Measurements from ENCODE around the gene PPFIA1.

The PPFIA1 gene

DNA sequence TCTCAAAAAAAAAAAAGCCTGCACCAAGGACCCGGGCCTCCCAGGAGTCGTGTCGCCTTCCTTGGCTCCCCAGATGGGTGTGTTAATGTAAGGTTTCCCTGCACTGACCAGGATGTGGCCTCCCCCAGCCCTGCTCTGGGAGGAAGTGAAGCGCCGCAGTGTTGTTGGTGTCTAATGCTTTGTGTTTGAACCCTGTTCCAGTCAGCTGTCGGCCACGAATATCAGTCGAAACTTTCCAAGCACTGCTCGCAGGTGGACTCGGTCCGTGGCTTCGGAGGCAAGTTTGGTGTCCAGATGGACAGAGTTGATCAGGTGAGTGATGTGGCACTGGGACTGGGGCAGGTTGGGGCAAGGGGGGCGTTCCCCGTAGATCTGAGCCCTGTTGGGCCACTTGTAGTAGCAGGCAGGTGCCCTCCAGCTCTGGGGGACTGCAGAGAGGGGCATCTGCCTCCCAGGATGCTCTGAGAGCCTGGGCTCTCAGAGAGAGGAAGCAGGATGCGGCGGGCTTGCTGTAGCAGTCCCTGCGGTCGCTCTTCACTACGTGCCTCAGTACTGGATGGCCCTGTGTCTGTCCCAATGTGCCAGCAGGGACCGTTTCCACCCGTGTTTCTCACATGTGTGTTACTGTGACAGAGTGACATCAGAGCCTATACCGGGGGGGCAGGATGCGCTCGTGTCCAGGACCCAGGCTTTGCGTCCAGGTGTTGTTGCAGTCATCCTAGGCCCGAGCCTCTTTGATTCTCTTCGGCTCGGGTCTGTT, 144.0 kb downstream of the PPFIA1 start:
- no peak for DNase-seq (ENCODE audit: low spot score)

- DNase-seq (ENCODE audit: low spot score) = no peak
These were observed 144.7 kb downstream of the PPFIA1 start for GRCh38 chr11:70415191-70415590.

GRCh38 chr11:70415642-70416395, 145.3 kb downstream of the PPFIA1 start:
- no peak for DNase-seq (ENCODE audit: low spot score)

- DNase-seq (ENCODE audit: low spot score) = no peak
These were observed 146.4 kb downstream of the PPFIA1 start for GRCh38 chr11:70416881-70417280.

- DNase-seq (ENCODE audit: low spot score) = no peak
These were observed 147.6 kb downstream of the PPFIA1 start for GRCh38 chr11:70418130-70418529.

DNA sequence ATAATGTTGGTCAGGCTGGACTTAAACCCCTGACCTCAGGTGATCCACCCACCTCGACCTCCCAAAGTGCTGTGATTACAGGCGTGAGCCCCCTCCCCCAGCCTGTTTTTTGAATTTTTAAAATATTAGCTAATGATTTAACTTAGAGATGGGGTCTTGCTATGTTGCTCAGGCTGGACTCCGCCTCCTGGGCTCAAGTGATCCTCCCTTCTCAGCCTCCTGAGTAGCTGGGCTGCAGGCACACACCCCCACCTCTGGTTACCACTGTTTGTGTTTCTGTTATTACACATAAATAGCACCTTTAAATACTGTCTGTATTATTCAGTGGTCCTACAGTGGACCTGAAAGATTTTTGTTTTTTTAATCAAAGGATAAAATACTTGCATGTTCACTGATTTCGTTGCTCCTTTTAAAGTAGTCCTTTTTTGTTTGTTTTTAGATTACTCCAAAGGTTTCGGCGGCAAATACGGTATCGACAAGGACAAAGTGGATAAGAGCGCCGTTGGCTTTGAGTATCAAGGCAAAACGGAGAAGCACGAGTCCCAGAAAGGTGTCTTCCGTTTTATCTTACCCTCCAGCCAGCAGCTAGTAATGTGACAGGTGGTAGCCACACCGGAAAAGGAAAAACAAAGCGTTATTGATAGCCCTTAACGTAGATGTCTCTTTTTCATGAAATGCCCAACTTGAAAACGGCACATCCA, 149.0 kb downstream of the PPFIA1 start:
- no peak for DNase-seq (ENCODE audit: low spot score)

GRCh38 chr11:70420008-70420464, 149.5 kb downstream of the PPFIA1 start:
- DNase-seq (ENCODE audit: low spot score) = no peak

- no peak for DNase-seq (ENCODE audit: low spot score)
These were observed 150.0 kb downstream of the PPFIA1 start for GRCh38 chr11:70420496-70420895.

DNA sequence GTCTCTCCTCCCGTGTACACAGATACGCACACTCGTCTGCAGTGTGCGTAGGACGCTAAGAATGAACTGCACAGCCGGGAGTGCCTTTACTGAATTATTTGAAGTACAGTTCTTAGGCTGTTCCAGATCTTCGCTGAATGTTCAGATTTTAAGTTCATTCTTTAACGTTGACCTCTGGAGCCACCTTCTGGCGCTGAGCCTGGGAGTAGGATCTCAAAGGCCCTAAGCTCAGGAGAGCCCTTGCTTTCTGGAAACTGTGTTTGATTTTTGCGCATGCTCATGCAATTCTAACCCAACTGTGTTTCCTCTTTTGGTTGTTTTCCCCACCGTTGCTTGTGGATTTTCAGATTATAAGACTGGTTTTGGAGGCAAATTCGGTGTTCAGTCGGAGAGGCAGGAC, 150.6 kb downstream of the PPFIA1 start:
- DNase-seq (ENCODE audit: low spot score) = no peak

DNA sequence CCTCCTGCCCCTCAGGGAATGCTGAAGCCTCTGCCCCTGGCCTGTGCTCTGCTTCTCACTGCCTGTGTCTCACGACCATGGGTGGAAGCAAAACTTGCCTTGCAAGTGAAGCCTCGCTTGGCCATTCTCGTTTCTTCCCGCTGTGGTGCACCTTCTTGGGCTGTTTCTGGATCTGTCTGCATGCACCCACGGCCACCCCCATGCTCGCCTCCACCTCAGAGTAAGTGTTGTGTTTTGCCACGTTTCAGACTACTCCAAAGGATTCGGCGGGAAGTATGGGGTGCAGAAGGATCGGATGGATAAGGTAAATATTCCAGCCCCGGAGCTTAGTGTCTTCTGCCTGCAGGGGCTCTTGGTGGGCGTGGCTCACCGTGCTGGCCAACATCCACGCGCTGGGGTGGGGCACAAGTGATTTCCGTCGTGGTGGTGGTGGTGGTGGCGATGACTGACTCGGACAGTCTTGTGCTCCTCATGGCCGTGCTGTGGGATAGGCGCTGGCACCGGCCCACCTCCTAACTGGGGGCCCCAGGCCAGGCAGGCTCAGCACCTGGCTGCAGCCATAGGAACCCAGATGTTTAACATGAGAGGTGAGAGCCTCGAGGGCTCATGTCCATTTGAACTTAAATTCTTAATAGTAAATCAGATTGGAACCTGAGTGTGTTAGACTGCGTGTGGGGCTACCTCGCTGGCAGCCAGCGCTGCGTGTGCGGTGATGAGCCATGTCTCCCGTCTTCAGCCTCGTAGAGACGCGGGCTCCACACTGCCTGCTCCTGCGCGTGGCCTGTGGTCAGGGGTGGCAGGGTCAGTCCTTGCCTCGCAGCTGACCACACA, 152.4 kb downstream of the PPFIA1 start:
- DNase-seq (ENCODE audit: low spot score) = no peak

DNA sequence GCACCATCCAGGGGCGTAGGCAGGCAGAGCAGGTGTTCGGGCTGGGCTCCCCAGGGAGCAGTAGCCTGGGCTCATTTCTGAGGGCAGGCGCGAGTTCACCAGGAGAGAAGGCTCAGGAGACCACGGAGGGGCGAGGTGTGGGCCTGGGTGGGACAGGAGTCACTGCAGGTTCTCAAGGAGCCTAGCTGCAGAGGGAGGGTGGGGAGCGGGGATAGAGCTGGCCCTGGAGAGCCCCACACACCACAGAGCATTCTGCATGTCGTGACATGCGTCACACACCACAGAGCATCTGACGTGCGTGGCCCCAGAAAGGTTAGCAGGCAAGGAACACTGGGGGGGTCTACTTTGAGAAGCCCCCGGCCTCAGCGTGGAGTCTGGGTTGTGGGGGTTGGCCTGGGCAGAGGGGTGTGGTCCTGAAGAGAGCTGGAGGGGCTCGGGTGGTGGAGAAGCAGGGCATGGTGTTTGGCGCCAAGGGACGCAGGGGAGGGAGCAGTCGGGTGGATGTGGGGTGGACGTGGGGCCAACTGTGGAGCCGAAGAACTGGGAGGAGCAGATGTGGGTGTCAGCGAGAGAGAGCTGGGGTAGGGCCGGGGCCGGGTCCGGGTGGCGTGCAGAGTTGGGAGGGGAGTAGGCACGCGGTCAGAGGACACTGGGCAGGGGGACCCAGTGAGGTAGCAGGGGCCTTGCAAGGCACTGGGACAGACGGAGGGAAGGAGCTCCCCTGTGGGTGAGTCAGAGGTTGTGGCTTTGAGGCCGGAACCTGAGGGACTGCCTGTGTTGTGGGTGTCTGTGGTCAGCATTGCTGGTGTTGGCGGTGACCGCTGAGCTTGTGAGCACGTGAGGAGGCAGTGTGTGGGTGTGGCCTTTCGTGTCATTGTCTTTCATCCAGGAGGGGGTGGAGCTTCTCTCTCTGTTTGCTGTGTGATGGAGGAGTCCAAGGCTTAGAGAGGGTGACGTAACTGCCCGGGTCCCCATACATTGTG, 153.3 kb downstream of the PPFIA1 start:
- no peak for DNase-seq (ENCODE audit: low spot score)

- DNase-seq (ENCODE audit: low spot score) = no peak
These were observed 154.4 kb downstream of the PPFIA1 start for GRCh38 chr11:70424765-70425344.

GRCh38 chr11:70427436-70427835, 156.9 kb downstream of the PPFIA1 start:
- no peak for DNase-seq (ENCODE audit: low spot score)

DNA sequence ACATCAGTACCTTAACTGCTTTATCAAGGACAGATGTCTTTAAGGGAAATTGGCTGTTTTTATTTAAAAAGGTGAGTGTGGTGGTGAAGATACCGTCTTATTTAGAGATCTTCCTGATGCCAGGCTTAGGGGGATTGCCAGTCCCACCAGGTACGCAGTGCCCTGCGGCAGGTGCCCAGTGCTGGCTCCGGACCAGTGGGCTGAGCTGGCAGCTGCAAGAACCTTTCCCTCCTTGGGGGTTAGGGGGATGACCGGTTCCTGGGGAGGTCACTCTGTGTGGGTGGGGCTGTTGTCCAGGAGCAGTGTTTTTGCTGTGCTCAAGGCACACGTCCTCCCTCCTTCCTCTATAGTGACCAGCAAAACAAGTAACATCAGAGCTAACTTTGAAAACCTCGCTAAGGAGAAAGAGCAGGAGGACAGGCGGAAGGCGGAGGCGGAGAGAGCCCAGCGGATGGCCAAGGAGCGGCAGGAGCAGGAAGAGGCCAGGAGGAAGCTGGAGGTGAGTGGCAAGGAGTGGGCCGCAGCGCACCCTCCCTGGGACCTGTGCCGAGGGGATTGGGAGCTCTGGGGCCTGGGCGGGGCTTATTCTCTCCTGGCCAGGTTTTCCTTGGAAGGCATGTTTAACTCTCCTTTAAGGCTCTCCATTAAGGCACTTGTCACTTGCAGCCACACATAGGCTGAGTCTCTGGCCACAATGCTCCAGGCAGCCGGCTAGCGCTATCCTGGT, 158.4 kb downstream of the PPFIA1 start:
- DNase-seq (ENCODE audit: low spot score) = no peak

GRCh38 chr11:70429428-70429705, 158.9 kb downstream of the PPFIA1 start:
- DNase-seq (ENCODE audit: low spot score) = no peak

DNA sequence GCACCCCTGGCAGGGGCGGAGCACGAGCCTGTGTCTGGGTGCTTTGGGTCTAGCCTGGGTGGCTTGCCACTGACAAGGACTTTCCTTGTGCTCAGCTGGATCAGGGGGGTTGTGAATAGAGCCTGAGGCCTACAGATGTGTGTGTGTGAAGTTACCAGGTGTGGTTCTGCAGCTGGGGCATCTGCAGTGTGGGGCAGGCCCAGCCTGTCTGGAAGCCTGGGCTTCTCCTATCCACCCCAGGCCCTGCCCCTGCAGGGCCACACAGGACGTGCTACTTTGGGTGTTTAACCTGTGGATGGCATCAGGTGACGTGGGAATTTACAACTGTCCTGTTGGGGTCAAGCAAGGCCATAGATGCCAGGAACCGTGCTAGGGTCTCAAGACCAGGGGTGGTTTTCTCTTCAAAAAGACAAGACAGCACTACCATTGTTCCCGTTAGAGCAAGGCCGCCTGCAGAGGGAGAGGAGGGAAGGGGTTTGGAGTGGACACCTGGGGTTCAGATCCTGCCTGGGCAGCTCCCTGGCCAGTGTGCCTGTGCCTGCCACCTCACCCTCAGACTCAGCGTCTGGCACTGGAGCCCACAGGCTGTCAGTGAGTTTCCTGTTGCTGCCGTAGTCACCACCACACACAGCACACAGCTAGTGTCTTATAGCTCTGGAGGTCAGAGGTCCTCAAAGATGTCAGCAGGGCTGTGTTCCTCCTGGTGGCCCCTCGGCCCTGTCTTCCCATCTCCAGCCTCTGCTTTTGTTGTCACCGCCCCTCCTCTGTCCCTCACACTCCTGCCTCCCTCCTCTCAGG, 159.4 kb downstream of the PPFIA1 start:
- DNase-seq (ENCODE audit: low spot score) = no peak

DNA sequence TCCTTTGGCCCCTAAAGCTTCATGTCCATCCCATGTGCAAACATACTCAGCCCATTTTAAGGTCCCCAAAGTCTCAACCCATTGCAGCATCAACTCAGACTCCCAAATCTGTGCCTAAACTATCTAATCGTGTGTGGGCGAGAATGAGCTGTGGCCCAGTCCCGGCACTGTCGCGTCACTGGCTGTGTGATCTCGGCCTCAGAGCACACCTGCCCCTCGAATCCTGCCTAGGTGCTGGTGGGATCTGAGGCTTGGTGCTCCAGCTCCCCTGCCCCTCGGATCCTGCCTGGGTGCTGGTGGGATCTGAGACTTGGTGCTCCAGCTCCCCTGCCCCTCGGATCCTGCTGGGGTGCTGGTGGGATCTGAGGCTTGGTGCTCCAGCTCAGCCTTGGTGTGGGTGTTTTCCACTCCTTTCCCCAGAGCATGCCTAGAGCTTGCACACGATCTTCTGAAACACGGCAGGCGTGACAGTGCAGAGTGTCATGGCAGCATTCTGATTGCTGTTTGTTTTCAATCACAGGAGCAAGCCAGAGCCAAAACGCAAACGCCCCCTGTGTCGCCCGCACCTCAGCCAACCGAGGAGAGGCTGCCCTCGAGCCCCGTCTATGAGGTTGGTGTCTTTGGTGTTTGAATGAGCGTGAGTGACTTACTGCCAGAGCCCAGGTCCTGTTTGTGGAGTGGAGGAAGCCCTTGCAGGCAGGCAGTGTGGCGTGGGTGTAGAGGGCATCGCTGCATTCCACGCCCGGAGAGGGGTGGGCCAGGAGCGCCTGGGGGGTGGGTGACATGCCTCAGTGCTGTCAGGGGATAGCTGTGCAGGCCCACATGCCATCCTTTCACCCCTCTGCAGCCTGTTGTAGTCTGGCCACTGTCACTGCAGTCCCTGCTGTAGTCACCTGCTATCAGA, 160.4 kb downstream of the PPFIA1 start:
- no peak for DNase-seq (ENCODE audit: low spot score)

DNA sequence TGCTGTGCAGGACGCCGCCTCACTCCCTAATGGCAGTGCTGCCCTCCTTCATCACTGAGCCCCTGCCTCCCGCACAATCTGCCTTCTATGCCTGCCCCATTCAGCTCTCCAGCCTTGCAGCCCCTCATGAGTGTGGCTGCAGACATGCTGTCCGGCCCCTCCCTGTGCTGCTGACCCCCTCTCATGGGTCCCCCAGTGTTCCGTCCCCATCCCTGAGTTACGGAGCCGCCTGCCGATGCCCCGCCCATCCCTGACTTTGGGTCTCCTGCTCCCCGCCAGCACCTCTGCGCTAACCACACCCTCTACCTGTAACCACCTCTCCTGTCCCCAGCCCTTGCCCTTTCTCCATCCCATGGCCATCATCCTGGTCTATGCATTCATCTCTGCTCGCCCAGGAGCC, 161.1 kb downstream of the PPFIA1 start:
- DNase-seq (ENCODE audit: low spot score) = no peak

Measured in D341Med (cell line).